ENCODE results near the gene COG2.
"Not testable (repeated sequence)": the region's sequence is repeated elsewhere in the genome, so short reads cannot be mapped to it uniquely, and the experiment has no call there.

Gene COG2

GRCh38 chr1:230702934-230703678 lies 60.8 kb downstream of the COG2 start:
- DNase-seq, result no peak

GRCh38 chr1:230703679-230704385 lies 61.6 kb downstream of the COG2 start:
- no peak for DNase-seq

- DNase-seq, result no peak
Measured at GRCh38 chr1:230704830-230705229, 62.5 kb downstream of the COG2 start.

GRCh38 chr1:230705289-230706019 lies 63.2 kb downstream of the COG2 start:
- DNase-seq, result no peak

- no peak for DNase-seq
Measured at GRCh38 chr1:230706020-230706699, 63.9 kb downstream of the COG2 start.

- no peak for DNase-seq
Measured at GRCh38 chr1:230706887-230707731, 64.8 kb downstream of the COG2 start.

GRCh38 chr1:230707732-230708630 lies 65.7 kb downstream of the COG2 start:
- no peak for DNase-seq

- DNase-seq, result no peak
Measured at GRCh38 chr1:230708631-230709580, 66.6 kb downstream of the COG2 start.

- no peak for DNase-seq
Measured at GRCh38 chr1:230709619-230710542, 67.6 kb downstream of the COG2 start.

GRCh38 chr1:230710543-230710904 lies 68.2 kb downstream of the COG2 start:
- DNase-seq, result no peak

- DNase-seq, result no peak
Measured at GRCh38 chr1:230711245-230711644, 69.0 kb downstream of the COG2 start.

GRCh38 chr1:230712470-230712942 lies 70.2 kb downstream of the COG2 start:
- no peak for DNase-seq

GRCh38 chr1:230713138-230713537 lies 70.9 kb downstream of the COG2 start:
- no peak for DNase-seq

GRCh38 chr1:230713547-230713914 lies 71.2 kb downstream of the COG2 start:
- no peak for DNase-seq

- DNase-seq, result no peak
Measured at GRCh38 chr1:230713915-230714764, 71.9 kb downstream of the COG2 start, which contains the start of gene AGT. TSS of gene AGT (minus strand) at chr1:230714122. CDS start at chr1:230710823, 3,299 bp downstream.

GRCh38 chr1:230715510-230715909 lies 73.2 kb downstream of the COG2 start:
- no peak for DNase-seq

GRCh38 chr1:230716453-230716852 lies 74.2 kb downstream of the COG2 start:
- not testable (repeated sequence) for DNase-seq

GRCh38 chr1:230717251-230717650 lies 75.0 kb downstream of the COG2 start:
- no peak for DNase-seq

All from CD4-positive, alpha-beta T cell treated with Interferon alpha-2 for 1 hour (primary cell).